HCT116 (cell line): ENCODE results near the gene SLC27A4.

ENCODE experiments used
- EZH2phosphoT487 ChIP-seq: fragments of 200-600 bp; IDR thresholded peaks from 2 replicates; pipeline ENCODE4 v1.6.1; 2018; ENCODE audit warnings: antibody characterized with exemption, borderline replicate concordance
- POLR2A ChIP-seq: IDR thresholded peaks from 2 replicates; pipeline ENCODE4 v1.7.0; 2011; ENCODE audit warnings: borderline replicate concordance; ENCODE audit not compliant: insufficient read depth, insufficient read length; ENCODE audit errors: extremely low read depth
- TCF7L2 ChIP-seq: IDR thresholded peaks from 2 replicates; pipeline ENCODE4 v1.7.0; 2011; ENCODE audit warnings: borderline replicate concordance, inconsistent platforms; ENCODE audit not compliant: insufficient read depth, insufficient read length; ENCODE audit errors: extremely low read depth
- TF ChIP-seq, protein P1 (sequence below): IDR thresholded peaks from 2 replicates; pipeline ENCODE4 v1.6.1; 2012
- TF ChIP-seq, protein P2 (sequence below), 3 experiments: fragments of 200-600 bp in 1 of 3; sonication (generic) in 1 of 3; IDR thresholded peaks in 2 of 3; conservative IDR thresholded peaks in 1 of 3; 2 replicates each; pipeline ENCODE4 v1.5.1; 2012 to 2017; ENCODE audit warnings: low read depth in 2 of 3, low read length in 2 of 3, antibody characterized with exemption in 1 of 3, borderline replicate concordance in 1 of 3, control low read depth in 1 of 3, mild to moderate bottlenecking in 1 of 3, mixed read lengths in 1 of 3, mixed run types in 1 of 3, moderate library complexity in 1 of 3; ENCODE audit not compliant: insufficient read depth in 1 of 3

- TF ChIP-seq, protein P1, sequence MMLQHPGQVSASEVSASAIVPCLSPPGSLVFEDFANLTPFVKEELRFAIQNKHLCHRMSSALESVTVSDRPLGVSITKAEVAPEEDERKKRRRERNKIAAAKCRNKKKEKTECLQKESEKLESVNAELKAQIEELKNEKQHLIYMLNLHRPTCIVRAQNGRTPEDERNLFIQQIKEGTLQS, result no peak
- TF ChIP-seq, protein P2, sequence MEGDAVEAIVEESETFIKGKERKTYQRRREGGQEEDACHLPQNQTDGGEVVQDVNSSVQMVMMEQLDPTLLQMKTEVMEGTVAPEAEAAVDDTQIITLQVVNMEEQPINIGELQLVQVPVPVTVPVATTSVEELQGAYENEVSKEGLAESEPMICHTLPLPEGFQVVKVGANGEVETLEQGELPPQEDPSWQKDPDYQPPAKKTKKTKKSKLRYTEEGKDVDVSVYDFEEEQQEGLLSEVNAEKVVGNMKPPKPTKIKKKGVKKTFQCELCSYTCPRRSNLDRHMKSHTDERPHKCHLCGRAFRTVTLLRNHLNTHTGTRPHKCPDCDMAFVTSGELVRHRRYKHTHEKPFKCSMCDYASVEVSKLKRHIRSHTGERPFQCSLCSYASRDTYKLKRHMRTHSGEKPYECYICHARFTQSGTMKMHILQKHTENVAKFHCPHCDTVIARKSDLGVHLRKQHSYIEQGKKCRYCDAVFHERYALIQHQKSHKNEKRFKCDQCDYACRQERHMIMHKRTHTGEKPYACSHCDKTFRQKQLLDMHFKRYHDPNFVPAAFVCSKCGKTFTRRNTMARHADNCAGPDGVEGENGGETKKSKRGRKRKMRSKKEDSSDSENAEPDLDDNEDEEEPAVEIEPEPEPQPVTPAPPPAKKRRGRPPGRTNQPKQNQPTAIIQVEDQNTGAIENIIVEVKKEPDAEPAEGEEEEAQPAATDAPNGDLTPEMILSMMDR (IDR thresholded peaks at IDR 0.05 in 2 of 3, conservative IDR thresholded peaks at IDR 0.05 in 1 of 3; ENCODE audit: borderline replicate concordance in 1 of 3, insufficient read depth in 1 of 3, low read depth in 2 of 3, low read length in 2 of 3), result no peak
- TF ChIP-seq POLR2A (no peak), TCF7L2 (peak; percentile 56), EZH2phosphoT487 (no peak)
Observed at GRCh38 chr9:128339761-128340690, at the start of gene SLC27A4.
